IPS DF 19.7 (cell line): ENCODE measurements around the gene SOSTDC1.
"Not testable (repeated sequence)": the region's sequence is repeated elsewhere in the genome, so short reads cannot be mapped to it uniquely, and the experiment has no call there.

ENCODE experiments used
- DNase-seq: peaks from one replicate; pipeline ENCODE4 v3.0.0-alpha.2; 2013; ENCODE audit warnings: low read depth, low spot score

SOSTDC1 gene

GRCh38 chr7:16462431-16462889, 3.1 kb downstream of the SOSTDC1 start:
- DNase-seq, result no peak

DNA sequence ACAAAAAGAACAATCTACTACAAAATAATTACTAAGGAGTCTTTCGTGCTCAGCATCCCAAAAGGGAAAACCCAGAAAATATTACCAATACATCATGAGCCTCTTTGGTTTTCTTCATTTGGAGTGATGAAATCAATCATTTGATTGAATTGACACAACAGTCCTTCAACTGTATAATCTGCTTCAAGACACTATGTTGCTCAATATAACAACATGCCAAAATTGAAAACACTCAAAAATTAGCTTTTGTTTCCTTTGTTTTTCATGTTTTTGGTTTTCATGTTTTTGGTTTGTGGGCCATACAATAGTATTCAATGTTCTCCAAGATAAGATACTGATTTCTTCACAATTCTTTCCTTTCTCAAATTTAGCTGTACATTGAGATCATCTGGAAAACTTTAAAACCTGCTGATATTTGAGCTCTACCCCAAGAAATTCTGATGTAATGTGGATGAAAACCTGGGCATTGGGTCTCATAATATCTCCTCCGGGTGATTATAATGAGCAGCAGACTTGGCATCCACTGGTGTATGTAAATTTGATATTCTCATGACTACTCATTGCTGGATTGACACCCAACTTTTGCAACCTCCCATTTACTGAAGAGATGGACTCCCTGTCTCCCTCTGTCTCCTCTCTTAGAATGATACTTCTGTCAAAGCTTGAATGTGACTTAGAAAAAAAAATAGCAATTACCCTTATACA, 4.6 kb downstream of the SOSTDC1 start:
- DNase-seq, result no peak

DNA sequence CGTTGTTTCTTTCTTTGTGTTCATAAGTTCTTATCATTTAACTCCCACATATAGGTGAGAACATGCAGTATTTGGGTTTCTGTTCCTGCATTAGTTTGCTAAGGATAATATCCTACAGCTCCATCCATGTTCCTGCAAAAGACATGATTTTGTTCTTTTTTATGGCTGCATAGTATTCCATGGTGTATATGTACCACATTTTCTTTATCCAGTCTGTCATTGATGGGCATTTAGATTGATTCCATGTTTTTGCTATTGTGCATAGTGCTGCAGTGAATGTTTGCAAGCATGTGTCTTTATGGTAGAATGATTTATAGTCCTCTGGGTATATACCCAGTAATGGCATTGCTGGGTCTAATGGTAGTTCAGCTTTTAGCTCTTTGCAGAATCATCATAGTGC, 9.2 kb downstream of the SOSTDC1 start:
- DNase-seq, result not testable (repeated sequence)

DNA sequence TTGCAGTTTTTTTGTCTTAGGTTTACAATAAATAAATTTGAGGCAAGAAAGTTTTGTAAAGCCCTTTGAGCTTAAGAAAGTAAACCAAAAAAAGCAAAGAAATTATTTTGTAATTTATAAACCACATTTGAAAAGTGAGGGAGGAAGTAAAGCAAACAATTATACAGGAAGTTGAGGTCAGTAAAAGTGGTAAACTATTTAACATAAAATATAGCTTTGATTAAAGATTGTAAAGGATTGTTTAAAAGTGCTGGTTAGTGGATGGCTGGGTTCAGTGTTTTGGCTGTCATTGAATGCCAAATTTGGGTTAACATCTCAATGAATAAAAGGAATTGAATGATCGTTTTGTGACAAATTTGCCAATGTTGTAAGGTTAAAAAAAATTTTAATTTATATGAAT, 9.9 kb downstream of the SOSTDC1 start:
- DNase-seq, result no peak

GRCh38 chr7:16450366-16450765, 15.2 kb downstream of the SOSTDC1 start:
- no peak for DNase-seq

- DNase-seq, result no peak
These were observed 17.7 kb downstream of the SOSTDC1 start for GRCh38 chr7:16447876-16448275.

GRCh38 chr7:16446508-16446907, 19.0 kb downstream of the SOSTDC1 start:
- no peak for DNase-seq

DNA sequence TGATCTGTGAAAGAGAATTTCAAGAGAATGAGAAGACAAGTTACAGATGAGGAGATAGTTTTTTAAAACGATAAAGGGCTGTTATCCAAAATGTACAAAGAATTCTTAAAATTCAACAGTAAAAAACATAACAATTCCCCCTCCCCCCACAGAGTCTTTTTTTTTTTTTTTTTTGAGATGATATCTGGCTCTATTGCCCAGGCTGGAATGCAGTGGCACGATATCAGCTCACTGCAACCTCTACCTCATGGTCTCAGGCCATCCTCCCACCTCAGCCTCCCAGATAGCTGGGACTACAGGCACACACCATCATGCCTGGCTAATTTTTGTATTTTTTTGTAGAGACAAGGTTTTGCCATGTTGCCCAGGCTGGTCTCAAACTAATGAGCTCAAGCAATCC, 21.7 kb downstream of the SOSTDC1 start:
- not testable (repeated sequence) for DNase-seq

DNA sequence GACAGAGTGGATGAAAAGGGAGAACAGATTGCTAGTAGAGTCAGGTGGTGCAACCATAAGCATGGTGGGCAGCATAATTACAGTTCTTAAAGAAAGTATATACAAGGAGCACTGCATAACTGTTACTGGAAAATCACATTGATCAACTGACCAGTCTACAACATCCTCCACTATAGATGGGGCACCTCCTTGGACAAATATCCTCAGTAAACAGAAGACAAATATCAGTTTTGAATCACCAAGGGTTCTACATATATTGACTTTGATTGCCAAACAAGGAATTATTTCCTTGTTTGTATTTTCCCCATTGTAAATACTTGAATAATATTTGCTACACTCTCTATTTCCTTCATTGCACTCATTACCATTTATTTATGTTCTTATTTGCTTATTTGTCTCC, 26.6 kb downstream of the SOSTDC1 start:
- DNase-seq, result no peak

DNA sequence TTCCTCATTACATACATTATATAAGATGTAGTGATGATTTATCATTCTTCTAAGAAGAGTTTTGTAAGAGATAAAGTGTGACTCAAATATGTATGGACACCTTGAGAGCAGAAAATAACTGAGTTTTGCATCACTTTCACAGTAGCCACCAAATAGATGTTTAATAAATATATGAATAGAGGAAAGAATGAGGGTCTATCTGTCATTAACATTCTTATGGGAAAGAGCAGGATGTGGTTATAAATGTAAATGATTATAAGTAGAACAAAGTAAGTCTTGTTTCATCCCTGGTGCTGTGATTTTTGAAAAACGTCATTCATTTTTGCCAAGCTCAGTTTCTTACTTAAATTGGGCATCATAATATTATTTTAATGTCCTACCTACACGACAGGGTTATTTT, 29.2 kb downstream of the SOSTDC1 start:
- no peak for DNase-seq

- no peak for DNase-seq
These were observed 31.9 kb downstream of the SOSTDC1 start for GRCh38 chr7:16433568-16434122.

GRCh38 chr7:16432425-16432731, 33.2 kb downstream of the SOSTDC1 start:
- no peak for DNase-seq

DNA sequence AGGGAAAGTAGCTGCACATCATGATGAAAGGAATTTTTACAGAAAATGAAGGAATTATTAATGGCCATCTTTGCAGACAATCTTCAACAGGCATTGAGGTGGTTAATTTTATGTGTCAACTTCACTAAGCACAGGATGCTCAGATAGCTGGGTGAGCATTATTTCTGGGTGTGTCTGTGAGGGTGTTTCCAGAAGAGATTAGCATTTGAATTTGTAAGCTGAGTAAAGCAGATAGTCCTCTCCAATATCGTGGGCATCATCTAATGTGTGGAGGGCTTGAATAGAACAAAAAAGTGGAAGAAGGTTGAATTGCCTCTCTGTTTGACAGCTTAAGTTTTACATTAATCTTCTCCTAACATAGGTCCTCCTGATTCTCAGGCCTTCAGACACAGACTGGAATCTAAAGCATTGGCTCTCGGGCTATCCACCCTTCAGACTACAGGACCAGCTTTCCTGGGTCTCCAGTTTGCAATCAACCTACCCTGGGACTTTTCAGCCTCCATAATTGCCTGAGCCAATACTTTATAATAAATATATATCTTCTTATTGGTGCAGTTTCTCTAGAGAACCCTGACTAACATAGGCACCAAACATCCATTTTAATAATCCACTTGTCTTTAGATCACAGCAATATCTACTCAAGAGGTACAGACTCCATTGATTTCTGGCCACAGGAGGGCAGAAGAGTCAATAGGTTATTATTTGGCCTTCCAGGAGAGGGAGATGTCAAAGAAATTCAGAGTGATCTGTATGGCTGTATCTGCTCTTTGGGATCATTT, 33.7 kb downstream of the SOSTDC1 start:
- DNase-seq, result no peak

DNA sequence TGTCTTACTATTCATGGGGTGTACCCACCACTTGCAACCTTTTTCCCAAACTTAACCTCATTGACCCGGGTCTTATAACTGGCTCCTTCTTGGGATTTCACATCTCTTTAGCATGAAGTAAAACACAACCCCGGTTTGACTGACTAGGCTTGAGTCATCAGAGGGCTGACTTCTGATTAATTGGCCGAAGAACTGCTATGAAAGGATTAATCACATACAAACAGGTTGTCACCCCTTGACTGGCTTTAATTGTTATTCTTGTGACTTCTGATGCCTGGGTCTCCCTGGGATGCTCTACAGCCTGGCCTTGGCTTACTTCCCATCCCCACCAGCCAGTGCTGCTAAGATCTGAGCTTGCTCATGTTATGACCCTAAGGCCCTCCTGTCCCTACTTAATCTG, 35.4 kb downstream of the SOSTDC1 start:
- DNase-seq, result no peak

DNA sequence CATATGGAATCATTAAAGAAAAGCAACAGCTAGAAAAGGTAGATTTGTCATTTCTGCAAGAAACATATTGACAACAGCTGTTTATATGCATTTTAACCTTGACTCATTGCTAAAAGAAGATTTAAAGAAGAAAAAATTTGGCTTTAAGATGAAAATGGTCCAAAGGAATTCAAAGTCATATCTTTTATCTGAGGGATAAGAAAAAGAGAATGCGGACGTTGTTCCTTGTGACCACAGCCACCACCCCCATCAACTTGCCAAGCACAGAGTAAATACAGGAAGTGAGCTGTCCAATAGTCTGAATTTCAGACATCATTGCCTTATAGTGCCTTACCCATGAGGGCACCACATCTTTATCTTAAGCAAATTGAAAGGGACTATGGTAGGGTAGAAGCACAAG, 36.9 kb downstream of the SOSTDC1 start:
- DNase-seq, result no peak

- no peak for DNase-seq
These were observed 37.4 kb downstream of the SOSTDC1 start for GRCh38 chr7:16428182-16428581.

DNA sequence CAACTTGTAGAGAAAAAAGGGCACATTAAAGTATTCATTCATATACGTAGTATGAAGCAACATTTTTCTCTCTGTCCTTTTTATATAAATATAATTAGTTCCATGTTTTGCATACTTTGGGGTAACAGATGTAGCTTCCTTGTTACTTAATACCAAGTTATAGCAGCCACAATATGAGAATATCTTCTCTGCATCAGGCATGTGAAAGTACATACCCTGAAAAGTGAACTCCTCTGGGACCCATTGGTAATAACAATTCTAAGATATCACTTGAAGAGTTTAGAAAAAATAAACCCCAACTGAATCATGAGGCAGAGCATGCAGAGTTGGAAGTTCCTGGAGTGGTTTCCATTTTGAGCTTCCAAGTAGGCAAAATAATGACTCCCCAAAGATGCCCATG, 41.8 kb downstream of the SOSTDC1 start:
- DNase-seq, result no peak

- DNase-seq, result no peak
These were observed 42.6 kb downstream of the SOSTDC1 start for GRCh38 chr7:16422917-16423316.

DNA sequence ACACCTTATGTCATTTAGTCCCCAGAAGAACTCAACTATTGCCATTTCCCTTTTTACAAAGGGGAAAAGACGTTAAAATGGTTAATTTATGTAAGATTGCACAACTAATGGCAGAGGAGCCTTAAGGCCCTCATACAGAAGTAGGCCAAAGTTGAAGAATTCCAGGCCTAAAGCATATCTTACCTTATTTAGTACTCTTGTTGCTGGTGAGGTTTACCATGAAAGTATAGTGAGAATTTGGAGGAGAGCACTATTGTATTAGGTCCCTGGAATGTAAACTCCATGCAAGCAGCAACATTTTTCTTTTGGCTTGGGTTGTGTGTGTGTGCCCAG, 43.5 kb downstream of the SOSTDC1 start:
- DNase-seq, result no peak

GRCh38 chr7:16421333-16422102, 44.0 kb downstream of the SOSTDC1 start, which contains the start of gene CRPPA:
CRPPA (minus strand) TSS chr7:16421538; CDS start chr7:16421322, 216 bp downstream.
- DNase-seq, result no peak

DNA sequence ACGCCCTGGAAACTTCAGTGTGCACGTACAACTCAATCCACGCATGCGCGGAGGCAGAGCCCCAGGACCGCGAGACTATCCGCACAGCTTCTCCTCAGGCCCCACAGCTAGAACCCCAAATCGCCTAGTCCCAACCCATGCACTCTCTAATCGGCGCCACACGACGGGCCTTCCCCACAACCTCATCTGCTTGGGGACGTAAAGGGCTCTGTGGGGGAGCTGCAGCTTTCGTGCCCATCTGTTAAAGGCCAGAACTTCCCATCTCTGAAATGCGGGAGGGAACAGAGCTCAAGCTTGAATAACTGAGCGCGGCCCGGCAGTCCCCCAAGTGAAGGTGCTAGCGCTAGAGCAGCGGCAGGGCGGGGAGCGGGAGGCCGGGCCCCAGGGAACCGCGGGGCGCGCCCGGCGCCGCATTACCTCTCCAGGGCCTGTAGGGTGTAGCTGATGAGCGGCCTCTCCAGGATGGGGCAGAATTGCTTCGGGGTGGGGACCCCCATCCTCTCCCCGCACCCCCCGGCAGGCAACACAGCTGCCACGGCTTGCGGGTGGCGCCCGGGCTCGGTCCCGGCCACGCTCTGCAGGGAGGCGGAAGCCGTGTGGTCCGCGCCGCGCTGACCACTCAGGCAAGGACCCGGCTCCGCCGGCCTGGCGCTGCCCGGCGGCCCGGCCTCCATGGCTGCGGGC, 44.7 kb downstream of the SOSTDC1 start:
- DNase-seq, result peak; percentile 57

DNA sequence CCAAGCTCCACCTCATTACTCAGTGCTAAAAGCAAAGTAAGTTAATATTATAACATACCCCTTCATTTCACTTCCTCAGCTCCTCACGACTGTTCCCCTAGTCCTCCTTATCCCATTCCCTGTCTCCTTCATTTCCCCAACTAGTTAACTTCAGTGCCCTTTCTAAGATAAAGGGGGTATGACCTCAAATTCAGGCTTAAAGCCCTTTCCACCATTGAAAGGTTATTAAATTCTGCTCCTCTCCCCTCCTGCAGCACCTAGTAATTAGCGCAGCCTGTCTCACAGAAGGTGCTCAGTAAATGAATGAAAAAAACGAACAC, 45.2 kb downstream of the SOSTDC1 start:
- no peak for DNase-seq
